HepG2 (cell line): ENCODE results near the gene ERCC4. TPM values are rescaled to one million over a fixed set of nuclear protein-coding genes. Genes with fewer than 3 reads are reported as not detected.

Source experiments
- ATAC-seq: fragments of 200-7000 bp; cut with Tn5 transposase; 3 replicates; pipeline ENCODE4 v1.9.1; 2020; ENCODE audit warnings: mild to moderate bottlenecking, moderate library complexity
- BruUV-seq: library from RNA; stranded (reverse); fragments of 400-500 nt; replicated peaks from 2 replicates; lab custom pipeline; 2021; lab: Mats Ljungman, UMichigan
- CTCF ChIA-PET: fragments of 300-600 bp; formaldehyde crosslinking; extraction: SDS; loops from one replicate; lab custom pipeline; 2021; ENCODE audit warnings: low total read pairs, inconsistent platforms, low intra/inter-chr PET ratio; lab: Yijun Ruan, JAX
- POLR2A ChIA-PET: fragments of 350-600 bp; sonication (Branson Sonifier 250); formaldehyde crosslinking; loops from one replicate; lab custom pipeline; 2020; ENCODE audit warnings: antibody characterized with exemption, inconsistent platforms; lab: Yijun Ruan, JAX
- DNase-seq: peaks from one replicate; pipeline ENCODE4 v3.0.0-alpha.2; 2015; ENCODE audit warnings: low spot score
- FAIRE-seq: peaks from 3 replicates; lab custom pipeline; 2011; peaks lifted over from hg19 to GRCh38; lab: Jason Lieb, UNC
- H2AFZ ChIP-seq: one replicate; pipeline ENCODE4 v1.6.1; 2011; ENCODE audit warnings: low read length, inconsistent platforms
- H3K27ac ChIP-seq: fragments of 300-600 bp; 3 replicates; pipeline ENCODE4 v1.8.0; 2011; ENCODE audit warnings: mixed run types, mild to moderate bottlenecking, mixed read lengths, low read length, inconsistent platforms; ENCODE audit not compliant: insufficient read depth; ENCODE audit errors: extremely low read length
- H3K27me3 ChIP-seq, 2 experiments: fragments of 200-600 bp in 1 of 2; 2 replicates in 1 of 2; 3 replicates in 1 of 2; pipeline versions ENCODE4 v1.6.0 to v1.8.0; 2011; ENCODE audit warnings: low read length in 2 of 2, mild to moderate bottlenecking in 2 of 2, moderate library complexity in 2 of 2, inconsistent platforms in 1 of 2; ENCODE audit not compliant: insufficient read depth in 2 of 2, control insufficient read depth in 1 of 2
- H3K36me3 ChIP-seq, 2 experiments: fragments of 200-600 bp in 1 of 2; replicated peaks in 1 of 2; 2 replicates in 1 of 2; 3 replicates in 1 of 2; pipeline versions ENCODE4 v1.5.1 to v1.8.0; 2011; ENCODE audit warnings: low read length in 2 of 2, inconsistent platforms in 1 of 2; ENCODE audit not compliant: insufficient read depth in 2 of 2, control insufficient read depth in 1 of 2
- H3K4me1 ChIP-seq: 2 replicates; pipeline ENCODE4 v1.5.1; 2012; ENCODE audit warnings: low read length, inconsistent platforms; ENCODE audit not compliant: insufficient read depth
- H3K4me2 ChIP-seq: 2 replicates; pipeline ENCODE4 v1.6.0; 2011; ENCODE audit warnings: low read depth, low read length, inconsistent platforms
- H3K4me3 ChIP-seq, 3 experiments: fragments of 200-600 bp in 1 of 3; sonication (generic), shearing (Covaris generic) in 1 of 3; replicated peaks in 1 of 3; 2 replicates each; pipeline ENCODE4 v1.5.1; 2011 to 2016; ENCODE audit warnings: low read length in 3 of 3, inconsistent platforms in 2 of 3, low read depth in 2 of 3, mild to moderate bottlenecking in 2 of 3, control low read depth in 1 of 3, mixed read lengths in 1 of 3; ENCODE audit not compliant: insufficient read depth in 1 of 3
- H3K79me2 ChIP-seq: one replicate; pipeline ENCODE4 v1.6.1; 2011; ENCODE audit warnings: low read length, inconsistent platforms; ENCODE audit not compliant: insufficient read depth
- H3K9ac ChIP-seq: 2 replicates; pipeline ENCODE4 v1.6.0; 2011; ENCODE audit warnings: mild to moderate bottlenecking, low read depth, low read length, inconsistent platforms; ENCODE audit not compliant: insufficient read depth
- H3K9me3 ChIP-seq: 2 replicates; pipeline ENCODE4 v1.5.1; 2012; ENCODE audit warnings: mild to moderate bottlenecking, low read length
- H4K20me1 ChIP-seq: 2 replicates; pipeline ENCODE4 v1.6.0; 2011; ENCODE audit warnings: inconsistent platforms, mild to moderate bottlenecking, low read length, moderate library complexity; ENCODE audit not compliant: insufficient read depth
- AGO2 ChIP-seq: fragments of 200-400 bp; formaldehyde crosslinking; optimal IDR thresholded peaks from 2 replicates; pipeline ENCODE3; 2017; ENCODE audit warnings: mild to moderate bottlenecking, low read depth, low read length, moderate library complexity
- JUND ChIP-seq: sonication (generic); formaldehyde crosslinking; IDR thresholded peaks from 2 replicates; pipeline ENCODE4 v1.8.0; 2022; ENCODE audit warnings: mild to moderate bottlenecking, missing genetic modification reagents
- KLF15 ChIP-seq: sonication (generic); formaldehyde crosslinking; IDR thresholded peaks from 2 replicates; pipeline ENCODE4 v1.8.1; 2023; ENCODE audit warnings: borderline replicate concordance, mild to moderate bottlenecking, inconsistent platforms, missing genetic modification reagents, mixed read lengths
- PCBP1 ChIP-seq: fragments of 200-400 bp; formaldehyde crosslinking; IDR thresholded peaks from 2 replicates; pipeline ENCODE4 v1.6.1; 2017; ENCODE audit warnings: mild to moderate bottlenecking, low read depth, low read length, borderline replicate concordance
- SETDB1 ChIP-seq: sonication (generic); formaldehyde crosslinking; IDR thresholded peaks from 2 replicates; pipeline ENCODE4 v1.5.1; 2020; ENCODE audit warnings: missing genetic modification reagents, mild to moderate bottlenecking, borderline replicate concordance
- ZNF441 ChIP-seq: sonication (generic); formaldehyde crosslinking; IDR thresholded peaks from 2 replicates; pipeline ENCODE4 v1.7.0; 2021; ENCODE audit warnings: missing genetic modification reagents, borderline replicate concordance
- ZNF766 ChIP-seq: sonication (generic); formaldehyde crosslinking; IDR thresholded peaks from 2 replicates; pipeline ENCODE4 v1.5.0; 2020; ENCODE audit warnings: missing genetic modification reagents, borderline replicate concordance
- WGBS: methylation state at CpG from one replicate; pipeline ENCODE4 v1.1.6; 2017; ENCODE audit warnings: low lambda C conversion rate; 5-methylcytosine and 5-hydroxymethylcytosine counted together
- in situ Hi-C: cut with HindIII; loops from 2 replicates; pipeline ENCODE4 v1.10.0; 2017; ENCODE audit warnings: low pct_unique_long_range_greater_than_20kb; ENCODE audit not compliant: extremely low pct_ligation_motif_present
- intact Hi-C: fragments of 100-400 bp; cut with micrococcal nuclease; formaldehyde crosslinking; loops from one replicate; pipeline ENCODE4 v1.10.0; 2022; ENCODE audit not compliant: unreplicated experiment
- polyA plus RNA-seq, 8 experiments: library from polyadenylated mRNA; depleted of rRNA in 3 of 8; stranded (reverse) in 7 of 8; unstranded in 1 of 8; fragments of >200 nt; fragmentation: Illumina TruSeq in 4 of 8; extraction: Trizol in 4 of 8; gene quantifications; 2 replicates each; pipeline versions ENCODE4 v1.2.1 to v1.2.3, GENCODE V29; 2011 to 2016; ENCODE audit warnings: low read depth in 4 of 8, missing spikeins in 1 of 8, mixed read lengths in 1 of 8; ENCODE audit not compliant: insufficient read depth in 1 of 8
- total RNA-seq, 5 experiments: library from RNA; depleted of rRNA; stranded (reverse); fragments of >200 nt; fragmentation: Illumina TruSeq; extraction: Trizol; gene quantifications; 2 replicates each; pipeline ENCODE4 v1.2.3, GENCODE V29; 2016; ENCODE audit warnings: low read depth in 1 of 5
- TF ChIP-seq, protein P1 (sequence below): sonication (generic); formaldehyde crosslinking; IDR thresholded peaks from 2 replicates; pipeline ENCODE4 v1.5.0; 2020; ENCODE audit warnings: missing genetic modification reagents

Gene ERCC4
- total and polyA plus RNA-seq, 2 of the 13 experiments (the other 11 are each of a cell fraction or from before 2014, with no cell fraction given) = 5.4 to 15.2 TPM

DNA sequence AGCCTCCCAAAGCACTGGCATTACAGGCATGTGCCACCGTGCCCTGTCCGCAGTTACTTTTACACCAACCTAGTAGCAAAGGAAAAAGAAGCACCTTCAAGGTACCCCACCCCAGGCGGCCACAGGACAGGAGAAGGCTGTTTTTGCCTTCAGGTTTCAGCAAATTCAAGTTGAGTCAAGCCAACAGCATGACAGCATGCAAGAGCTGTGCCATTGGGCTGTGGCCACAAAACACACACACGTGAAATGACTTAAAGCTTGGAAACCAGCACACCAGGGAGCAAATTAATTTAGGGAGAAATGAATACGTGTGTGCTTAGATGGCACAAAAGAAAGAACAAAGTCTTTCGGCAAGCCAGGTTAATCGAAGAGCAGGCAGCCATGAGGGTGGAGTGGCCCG, 39.7 kb downstream of the ERCC4 start:
- no peaks in the 10 kb centered on the region for H3K9me3 ChIP-seq
- ATAC-seq (no peak), DNase-seq (no peak), FAIRE-seq (no peak)
- H3K79me2 ChIP-seq = no peaks in the 10 kb centered on the region
- no peaks in the 10 kb centered on the region for H3K36me3 ChIP-seq
- WGBS = 86% methylated on average over 8 of the region's 8 CpGs
- no peak overlapping the region for H3K4me2 ChIP-seq
- H3K27ac ChIP-seq = no peak overlapping the region
- H3K27me3 ChIP-seq = no peaks in the 10 kb centered on the region; a peak in 1 of 5 replicates
- intact Hi-C loops (no loop called here), in situ Hi-C loops (no loop called here)
- CTCF ChIA-PET = no interaction called here
- no peak overlapping the region for H3K4me3 ChIP-seq
- H3K4me1 ChIP-seq = peaks cover 45% of the 10 kb centered on the region
- no peak overlapping the region for H2AFZ ChIP-seq
- H4K20me1 ChIP-seq = no peaks in the 10 kb centered on the region
- POLR2A ChIA-PET = no interaction called here
- H3K9ac ChIP-seq = no peak overlapping the region
- BruUV-seq = no TSS peak
- TF ChIP-seq AGO2 (no peak), JUND (no peak), PCBP1 (no peak), ZNF766 (no peak), SETDB1 (CRISPR knock-in tag) (no peak), ZNF441 (CRISPR knock-in tag) (no peak), KLF15 (CRISPR knock-in tag) (no peak)
- TF ChIP-seq, protein P1, sequence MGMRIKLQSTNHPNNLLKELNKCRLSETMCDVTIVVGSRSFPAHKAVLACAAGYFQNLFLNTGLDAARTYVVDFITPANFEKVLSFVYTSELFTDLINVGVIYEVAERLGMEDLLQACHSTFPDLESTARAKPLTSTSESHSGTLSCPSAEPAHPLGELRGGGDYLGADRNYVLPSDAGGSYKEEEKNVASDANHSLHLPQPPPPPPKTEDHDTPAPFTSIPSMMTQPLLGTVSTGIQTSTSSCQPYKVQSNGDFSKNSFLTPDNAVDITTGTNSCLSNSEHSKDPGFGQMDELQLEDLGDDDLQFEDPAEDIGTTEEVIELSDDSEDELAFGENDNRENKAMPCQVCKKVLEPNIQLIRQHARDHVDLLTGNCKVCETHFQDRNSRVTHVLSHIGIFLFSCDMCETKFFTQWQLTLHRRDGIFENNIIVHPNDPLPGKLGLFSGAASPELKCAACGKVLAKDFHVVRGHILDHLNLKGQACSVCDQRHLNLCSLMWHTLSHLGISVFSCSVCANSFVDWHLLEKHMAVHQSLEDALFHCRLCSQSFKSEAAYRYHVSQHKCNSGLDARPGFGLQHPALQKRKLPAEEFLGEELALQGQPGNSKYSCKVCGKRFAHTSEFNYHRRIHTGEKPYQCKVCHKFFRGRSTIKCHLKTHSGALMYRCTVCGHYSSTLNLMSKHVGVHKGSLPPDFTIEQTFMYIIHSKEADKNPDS (CRISPR knock-in tag) = no peak
